Ishikawa (cell line): ENCODE measurements around the gene METTL9.

Experiments
- CEBPB ChIP-seq: IDR thresholded peaks from 2 replicates; pipeline ENCODE4 v1.6.1; 2012
- CREB1 ChIP-seq: IDR thresholded peaks from 2 replicates; pipeline ENCODE4 v1.6.1; 2012; ENCODE audit warnings: low read depth
- EGR1 ChIP-seq: IDR thresholded peaks from 2 replicates; pipeline ENCODE4 v1.6.1; 2012
- EP300 ChIP-seq: IDR thresholded peaks from 2 replicates; pipeline ENCODE4 v1.6.1; 2012; ENCODE audit warnings: borderline replicate concordance
- FOXM1 ChIP-seq: IDR thresholded peaks from 2 replicates; pipeline ENCODE4 v1.6.1; 2012; ENCODE audit warnings: low read depth, borderline replicate concordance
- NFIC ChIP-seq: IDR thresholded peaks from 2 replicates; pipeline ENCODE4 v1.6.1; 2012
- RAD21 ChIP-seq: IDR thresholded peaks from 2 replicates; pipeline ENCODE4 v1.6.1; 2012; ENCODE audit warnings: low read depth
- TAF1 ChIP-seq: IDR thresholded peaks from 2 replicates; pipeline ENCODE4 v1.6.1; 2012; ENCODE audit warnings: low read depth, mild to moderate bottlenecking
- TCF12 ChIP-seq: IDR thresholded peaks from 2 replicates; pipeline ENCODE4 v1.6.1; 2012; ENCODE audit warnings: low read depth
- TEAD4 ChIP-seq: IDR thresholded peaks from 2 replicates; pipeline ENCODE4 v1.6.1; 2012
- YY1 ChIP-seq: IDR thresholded peaks from 2 replicates; pipeline ENCODE4 v1.6.1; 2012; ENCODE audit warnings: low read depth
- ZBTB7A ChIP-seq: IDR thresholded peaks from 2 replicates; pipeline ENCODE4 v1.6.1; 2012; ENCODE audit warnings: low read depth
- TF ChIP-seq, protein P1 (sequence below): IDR thresholded peaks from 2 replicates; pipeline ENCODE4 v1.6.1; 2012
- TF ChIP-seq, protein P2 (sequence below): IDR thresholded peaks from 2 replicates; pipeline ENCODE4 v1.6.1; 2012
- TF ChIP-seq, protein P3 (sequence below): IDR thresholded peaks from 2 replicates; pipeline ENCODE4 v1.6.1; 2012; ENCODE audit warnings: low read depth, mild to moderate bottlenecking

The METTL9 gene

DNA sequence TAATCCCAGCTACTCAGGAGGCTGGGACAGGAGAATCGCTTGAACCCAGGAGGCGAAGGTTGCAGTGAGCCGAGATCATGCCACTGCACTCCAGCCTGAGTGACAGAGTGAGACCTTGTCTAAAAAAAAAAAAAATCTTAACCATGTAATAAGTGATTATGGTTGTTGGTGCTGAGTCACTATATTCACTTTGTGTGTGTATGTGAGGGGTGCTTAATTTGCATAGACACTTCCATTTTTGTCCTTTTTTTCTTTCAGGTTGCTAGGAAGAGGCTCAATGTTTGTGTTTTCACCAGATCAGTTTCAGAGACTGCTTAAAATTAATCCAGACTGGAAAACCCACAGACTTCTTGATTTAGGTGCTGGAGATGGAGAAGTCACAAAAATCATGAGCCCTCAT, 18.2 kb downstream of the METTL9 start:
- TF ChIP-seq CEBPB (no peak), FOXM1 (no peak), EP300 (no peak), ZBTB7A (no peak), EGR1 (no peak), RAD21 (no peak), TAF1 (no peak), TCF12 (no peak), TEAD4 (no peak), CREB1 (no peak), NFIC (no peak), YY1 (no peak)
- TF ChIP-seq, protein P1, sequence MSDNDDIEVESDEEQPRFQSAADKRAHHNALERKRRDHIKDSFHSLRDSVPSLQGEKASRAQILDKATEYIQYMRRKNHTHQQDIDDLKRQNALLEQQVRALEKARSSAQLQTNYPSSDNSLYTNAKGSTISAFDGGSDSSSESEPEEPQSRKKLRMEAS, result no peak
- TF ChIP-seq, protein P2, sequence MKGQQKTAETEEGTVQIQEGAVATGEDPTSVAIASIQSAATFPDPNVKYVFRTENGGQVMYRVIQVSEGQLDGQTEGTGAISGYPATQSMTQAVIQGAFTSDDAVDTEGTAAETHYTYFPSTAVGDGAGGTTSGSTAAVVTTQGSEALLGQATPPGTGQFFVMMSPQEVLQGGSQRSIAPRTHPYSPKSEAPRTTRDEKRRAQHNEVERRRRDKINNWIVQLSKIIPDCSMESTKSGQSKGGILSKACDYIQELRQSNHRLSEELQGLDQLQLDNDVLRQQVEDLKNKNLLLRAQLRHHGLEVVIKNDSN, result no peak
- TF ChIP-seq, protein P3, sequence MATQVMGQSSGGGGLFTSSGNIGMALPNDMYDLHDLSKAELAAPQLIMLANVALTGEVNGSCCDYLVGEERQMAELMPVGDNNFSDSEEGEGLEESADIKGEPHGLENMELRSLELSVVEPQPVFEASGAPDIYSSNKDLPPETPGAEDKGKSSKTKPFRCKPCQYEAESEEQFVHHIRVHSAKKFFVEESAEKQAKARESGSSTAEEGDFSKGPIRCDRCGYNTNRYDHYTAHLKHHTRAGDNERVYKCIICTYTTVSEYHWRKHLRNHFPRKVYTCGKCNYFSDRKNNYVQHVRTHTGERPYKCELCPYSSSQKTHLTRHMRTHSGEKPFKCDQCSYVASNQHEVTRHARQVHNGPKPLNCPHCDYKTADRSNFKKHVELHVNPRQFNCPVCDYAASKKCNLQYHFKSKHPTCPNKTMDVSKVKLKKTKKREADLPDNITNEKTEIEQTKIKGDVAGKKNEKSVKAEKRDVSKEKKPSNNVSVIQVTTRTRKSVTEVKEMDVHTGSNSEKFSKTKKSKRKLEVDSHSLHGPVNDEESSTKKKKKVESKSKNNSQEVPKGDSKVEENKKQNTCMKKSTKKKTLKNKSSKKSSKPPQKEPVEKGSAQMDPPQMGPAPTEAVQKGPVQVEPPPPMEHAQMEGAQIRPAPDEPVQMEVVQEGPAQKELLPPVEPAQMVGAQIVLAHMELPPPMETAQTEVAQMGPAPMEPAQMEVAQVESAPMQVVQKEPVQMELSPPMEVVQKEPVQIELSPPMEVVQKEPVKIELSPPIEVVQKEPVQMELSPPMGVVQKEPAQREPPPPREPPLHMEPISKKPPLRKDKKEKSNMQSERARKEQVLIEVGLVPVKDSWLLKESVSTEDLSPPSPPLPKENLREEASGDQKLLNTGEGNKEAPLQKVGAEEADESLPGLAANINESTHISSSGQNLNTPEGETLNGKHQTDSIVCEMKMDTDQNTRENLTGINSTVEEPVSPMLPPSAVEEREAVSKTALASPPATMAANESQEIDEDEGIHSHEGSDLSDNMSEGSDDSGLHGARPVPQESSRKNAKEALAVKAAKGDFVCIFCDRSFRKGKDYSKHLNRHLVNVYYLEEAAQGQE, result no peak

DNA sequence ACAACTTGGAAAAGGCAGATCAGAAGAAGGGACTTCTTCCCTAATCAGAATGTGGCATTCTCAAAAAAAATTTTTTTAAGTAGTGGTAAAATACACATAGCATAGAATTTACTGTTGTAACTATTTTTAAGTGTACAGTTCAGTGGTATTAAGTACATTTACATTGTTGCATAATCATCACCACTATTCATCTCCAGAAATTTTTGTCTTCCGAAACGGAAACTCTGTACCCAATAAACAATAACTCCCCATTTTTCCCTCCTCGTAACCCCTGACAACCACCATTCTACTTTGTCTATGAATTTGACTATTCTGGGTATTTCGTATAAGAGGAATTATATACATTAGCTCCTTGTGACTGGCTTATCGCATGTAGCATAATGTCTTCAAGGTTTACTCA, 18.9 kb downstream of the METTL9 start:
- no peak for TF ChIP-seq FOXM1
- TF ChIP-seq RAD21, result no peak
- TF ChIP-seq ZBTB7A, result no peak
- TF ChIP-seq TAF1, result no peak
- no peak for TF ChIP-seq NFIC
- TF ChIP-seq, protein P3, result no peak
- TF ChIP-seq YY1, result no peak
- TF ChIP-seq, protein P1, result no peak
- no peak for TF ChIP-seq TEAD4
- no peak for TF ChIP-seq TCF12
- no peak for TF ChIP-seq CREB1
- TF ChIP-seq CEBPB, result no peak
- no peak for TF ChIP-seq EGR1
- TF ChIP-seq, protein P2, result no peak
- no peak for TF ChIP-seq EP300

- TF ChIP-seq EGR1 (no peak), YY1 (no peak), RAD21 (no peak), TAF1 (no peak), TEAD4 (no peak), EP300 (no peak), CREB1 (no peak), CEBPB (no peak), ZBTB7A (no peak), TCF12 (no peak)
- TF ChIP-seq, protein P1, result no peak
- TF ChIP-seq, protein P2, result no peak
- TF ChIP-seq, protein P3, result no peak
These were observed 20.5 kb downstream of the METTL9 start for GRCh38 chr16:21619765-21620425.
